GM19438 (cell line): ENCODE data around the gene MMD.
A peak's percentile ranks its signal among the peaks of the same experiment; 100 is the strongest.
"Not testable (repeated sequence)": the region's sequence is repeated elsewhere in the genome, so short reads cannot be mapped to it uniquely, and the experiment has no call there.

Experiments
- ATAC-seq: cut with Tn5 transposase; IDR thresholded peaks from one replicate; pipeline ENCODE4 v1.9.1; 2021; ENCODE audit warnings: low read depth; ENCODE audit not compliant: unreplicated experiment

MMD gene

DNA sequence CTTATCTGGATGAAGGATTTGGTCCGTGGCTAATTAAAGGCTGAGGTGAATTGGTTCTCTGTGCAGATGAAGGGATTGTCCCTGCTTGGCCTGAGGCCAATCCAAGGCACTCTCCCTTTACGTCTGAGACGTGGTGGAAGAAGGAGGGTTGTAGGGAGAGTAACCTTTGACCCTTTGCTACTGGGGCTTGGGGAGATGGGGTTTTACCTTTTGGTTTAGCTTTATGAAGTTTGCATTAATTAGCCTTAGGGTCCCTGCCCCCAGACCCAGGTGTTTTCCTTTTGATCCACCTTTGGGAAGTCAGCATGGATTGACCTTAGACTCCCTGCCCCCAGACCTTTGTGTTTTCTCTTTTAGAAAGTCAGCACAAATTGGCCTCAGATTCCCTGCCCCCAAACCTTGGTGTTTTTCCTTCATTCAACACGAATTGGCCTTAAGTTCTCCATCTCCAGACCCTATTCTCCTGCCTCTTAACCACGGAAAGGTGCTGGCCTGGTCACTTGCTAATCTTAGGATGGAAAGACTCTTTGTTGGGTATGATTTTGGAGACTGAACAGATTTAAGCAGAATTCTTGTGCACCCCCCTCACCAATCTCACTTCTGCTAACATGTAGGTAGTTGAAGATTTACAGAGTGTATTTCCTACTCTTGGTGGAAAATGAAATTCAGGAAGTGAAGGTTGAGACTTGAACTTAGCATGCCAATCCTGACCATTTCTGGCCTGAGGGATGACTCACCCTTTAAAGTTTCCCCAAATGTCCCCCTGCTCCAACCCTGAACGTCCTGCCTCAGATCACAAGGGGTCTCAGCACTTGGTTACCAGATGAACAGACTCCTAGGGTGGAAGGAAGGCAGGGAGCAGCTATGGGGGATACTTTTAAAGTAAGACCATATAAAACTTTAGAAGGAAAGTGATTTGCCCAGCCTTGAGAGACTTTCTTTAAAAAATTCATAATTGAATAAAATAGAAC, 23.1 kb upstream of the MMD start:
- ATAC-seq = peak; percentile 80

DNA sequence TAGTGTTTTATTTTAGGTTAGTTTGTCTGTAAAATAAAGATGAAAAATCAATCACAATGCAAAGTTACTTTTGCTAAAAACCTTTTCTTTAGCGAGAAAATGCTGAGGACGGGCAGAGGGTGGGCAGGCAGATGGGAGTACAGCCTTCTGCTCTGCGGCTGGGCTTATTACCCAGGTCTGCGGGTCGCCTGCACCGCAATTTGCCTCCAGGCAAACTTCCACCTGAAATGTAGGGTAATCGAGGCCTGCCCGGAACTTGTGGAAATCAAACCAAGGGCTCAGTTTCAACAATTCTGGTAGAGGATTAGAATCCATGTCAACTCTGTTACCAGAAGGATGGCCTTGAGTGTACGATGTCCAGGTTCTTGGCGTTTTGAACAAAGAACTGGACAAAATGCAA, 22.3 kb upstream of the MMD start:
- ATAC-seq = no peak

DNA sequence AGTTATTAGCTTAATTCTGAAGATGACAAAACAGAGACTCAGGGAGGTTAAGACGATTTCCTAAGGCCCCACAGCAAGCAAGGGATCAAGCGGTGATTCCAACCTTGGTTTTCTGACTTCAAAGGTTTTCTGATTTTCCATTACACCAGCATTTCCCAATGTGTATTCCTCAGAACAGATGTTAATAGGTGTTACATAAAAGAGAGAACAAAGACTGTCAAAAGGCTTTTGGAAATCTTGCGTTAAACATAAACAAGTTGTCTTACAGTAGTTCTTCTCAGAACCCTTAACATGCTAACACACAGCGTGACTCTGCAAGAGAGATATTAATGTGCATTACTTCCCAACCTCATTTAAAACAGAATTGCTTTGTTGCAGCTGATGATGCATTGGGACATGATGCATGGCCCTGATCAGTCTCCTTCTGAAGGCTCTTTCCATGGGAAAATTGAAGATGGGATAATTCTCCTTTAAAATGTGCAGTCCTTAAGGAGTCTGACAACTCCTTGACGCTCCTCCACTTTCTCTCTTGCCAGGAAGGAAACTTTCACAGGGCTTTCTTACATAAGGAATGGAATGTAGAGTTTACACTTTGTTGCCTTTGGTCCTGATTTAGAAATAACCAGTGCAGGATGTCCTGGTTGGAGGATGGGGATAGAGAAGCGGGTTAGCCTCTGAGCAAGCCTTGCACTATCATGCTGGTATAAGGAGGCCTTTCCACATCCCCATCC, 21.5 kb upstream of the MMD start:
- ATAC-seq = no peak

DNA sequence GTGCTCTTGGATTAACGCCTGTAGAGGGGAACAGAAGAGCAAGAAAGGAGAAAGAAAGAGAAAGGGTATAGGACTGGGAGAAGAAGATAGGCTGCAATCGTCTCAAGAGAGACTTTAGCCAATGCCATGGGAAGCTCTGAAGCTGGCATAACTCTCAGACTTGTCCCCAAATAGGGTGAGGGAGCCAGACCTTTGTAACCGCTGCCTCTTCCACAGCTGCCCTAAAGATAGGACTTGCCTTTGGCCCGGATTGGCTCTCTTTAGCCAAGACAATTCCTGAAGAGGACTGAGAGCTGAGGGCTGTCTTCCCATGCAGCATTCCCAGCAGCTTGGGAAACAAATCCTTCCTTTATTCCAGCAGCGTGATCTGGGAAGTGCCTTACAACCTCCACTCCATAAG, 20.8 kb upstream of the MMD start:
- ATAC-seq = no peak

DNA sequence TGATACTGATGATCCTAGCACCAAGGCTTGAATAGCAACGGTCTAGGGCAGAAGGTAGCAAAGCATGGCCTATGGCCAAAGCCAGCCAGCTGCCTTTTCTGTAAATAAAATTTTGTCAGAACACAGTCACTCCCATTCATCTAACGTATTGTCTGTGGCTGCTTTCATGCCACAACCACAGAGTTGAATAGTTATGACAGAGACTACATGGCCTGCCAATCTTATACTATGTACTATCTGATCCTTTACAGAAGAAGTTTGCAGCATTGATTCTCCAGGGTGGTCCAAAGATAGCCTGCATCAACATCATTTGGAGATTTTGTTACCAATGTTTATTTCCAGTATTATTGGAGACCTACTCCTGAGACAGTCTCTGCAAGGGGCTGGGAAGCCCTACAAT, 19.9 kb upstream of the MMD start:
- ATAC-seq = no peak

DNA sequence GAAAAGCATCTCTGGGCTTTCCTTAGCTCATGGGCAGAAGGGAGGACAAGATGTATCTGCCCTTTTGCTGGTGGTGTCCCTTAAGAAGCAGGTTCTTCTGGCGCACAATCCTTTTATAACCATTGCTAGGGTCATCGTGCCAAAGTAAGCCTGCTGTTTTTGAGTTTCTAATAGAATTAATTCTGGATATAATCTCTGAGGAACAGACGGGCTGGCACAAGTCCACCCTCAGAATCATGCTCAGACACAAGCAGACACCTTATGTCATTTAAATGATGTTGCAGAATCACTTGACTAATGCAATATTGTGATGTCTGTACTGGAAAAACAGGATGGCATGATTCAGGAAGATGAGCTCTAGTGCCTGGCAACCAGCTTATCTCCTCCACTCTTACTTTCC, 18.8 kb upstream of the MMD start:
- no peak for ATAC-seq

DNA sequence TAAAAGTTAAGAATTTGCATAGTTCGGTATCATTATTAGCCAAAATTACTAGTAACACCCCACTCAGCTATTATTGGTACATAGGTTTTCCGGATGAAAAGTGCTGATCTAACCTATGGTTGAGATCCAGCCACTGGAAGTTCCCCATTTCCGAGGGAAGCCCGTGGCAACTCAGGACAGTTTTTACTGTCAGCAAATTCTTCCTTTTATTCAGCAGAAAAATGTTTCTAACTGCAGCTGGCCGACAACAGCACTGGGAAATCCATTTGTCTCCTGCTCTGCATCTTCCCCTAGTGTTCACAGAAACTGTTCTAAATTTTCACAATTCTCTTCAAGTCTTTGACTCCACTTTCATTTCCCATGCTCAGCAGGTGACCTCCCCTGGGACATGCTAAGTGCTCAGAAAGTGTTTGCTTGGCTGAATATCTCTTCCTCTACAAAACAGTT, 15.5 kb upstream of the MMD start:
- peak; percentile 74 for ATAC-seq

DNA sequence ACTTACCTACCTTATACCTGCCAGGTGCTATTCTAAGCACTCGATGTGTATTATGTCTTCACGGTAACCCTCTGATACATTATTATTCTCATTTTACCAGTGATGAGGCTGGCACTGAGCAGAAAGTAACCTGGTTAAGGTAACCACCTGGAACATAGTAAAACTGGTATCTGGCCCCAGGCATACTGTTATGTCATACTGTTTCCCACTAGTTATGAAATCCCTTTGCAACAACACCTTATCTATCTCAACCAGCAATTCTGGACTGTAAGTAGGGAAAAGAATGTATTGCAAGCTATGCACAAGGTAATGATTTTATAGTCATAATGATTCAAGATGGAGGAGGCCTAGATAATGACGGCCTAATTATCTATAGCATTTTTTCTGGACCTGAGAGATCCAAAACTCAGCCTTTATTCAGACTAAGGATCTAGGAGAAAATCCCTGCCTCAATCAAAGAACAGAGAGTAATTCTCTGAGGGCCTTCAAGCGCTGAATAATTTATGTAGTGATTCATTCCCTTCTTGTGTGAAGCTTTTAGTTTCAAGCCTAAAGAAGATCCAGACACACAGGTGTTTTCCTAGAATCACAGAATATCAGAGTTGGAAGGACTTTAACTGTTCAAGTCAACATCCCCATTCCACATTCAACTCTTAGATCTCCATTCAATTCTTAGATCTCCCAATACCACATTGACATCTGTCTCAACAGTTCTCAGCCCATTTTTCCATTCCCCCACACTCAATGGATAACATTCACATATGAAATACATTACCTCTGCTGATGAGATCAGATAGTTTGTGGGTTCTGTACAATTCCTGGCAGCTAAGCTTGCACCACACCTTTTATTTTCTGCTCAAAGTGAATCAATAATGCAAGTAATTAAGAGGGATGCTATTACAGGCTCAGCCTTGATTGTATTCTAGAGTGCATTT, 14.9 kb upstream of the MMD start:
- peak; percentile 14 for ATAC-seq

DNA sequence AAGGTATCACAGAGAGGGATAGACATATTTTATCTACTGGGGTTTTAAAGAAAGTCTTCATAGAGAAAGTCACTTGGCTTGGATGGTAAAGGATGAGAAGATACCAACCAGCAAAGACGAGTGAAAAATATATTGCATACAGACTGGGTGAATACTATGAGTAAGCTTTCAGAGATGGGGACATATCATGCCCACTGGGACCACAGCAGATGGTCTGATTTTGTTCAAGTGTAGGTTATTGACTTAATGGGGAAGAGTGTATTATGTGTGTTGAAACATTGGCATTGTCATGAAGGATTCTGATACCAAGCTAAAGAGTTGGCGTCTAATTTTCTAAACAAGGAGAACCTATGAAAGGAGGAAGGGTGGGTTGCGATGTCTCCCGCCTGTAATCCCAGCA, 13.8 kb upstream of the MMD start:
- ATAC-seq = no peak

DNA sequence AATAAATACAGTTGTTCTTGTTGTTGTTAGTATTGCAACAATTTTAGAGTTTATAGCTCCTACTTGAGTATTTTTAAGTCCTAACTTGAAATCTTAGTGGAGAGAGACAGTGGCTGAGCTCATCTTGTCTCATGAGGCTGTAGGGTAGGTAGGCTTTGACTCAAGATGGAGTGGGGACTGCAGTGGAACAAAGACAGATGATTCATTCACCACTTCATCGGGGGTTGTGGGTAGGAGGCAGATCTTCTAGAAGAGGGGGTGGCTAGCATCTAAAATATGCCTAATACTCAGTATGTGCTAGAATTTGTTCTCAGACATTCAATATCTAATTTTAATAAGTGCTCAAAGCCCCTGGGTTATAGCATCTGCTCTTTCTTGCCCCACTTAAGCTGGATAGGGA, 13.1 kb upstream of the MMD start:
- no peak for ATAC-seq

DNA sequence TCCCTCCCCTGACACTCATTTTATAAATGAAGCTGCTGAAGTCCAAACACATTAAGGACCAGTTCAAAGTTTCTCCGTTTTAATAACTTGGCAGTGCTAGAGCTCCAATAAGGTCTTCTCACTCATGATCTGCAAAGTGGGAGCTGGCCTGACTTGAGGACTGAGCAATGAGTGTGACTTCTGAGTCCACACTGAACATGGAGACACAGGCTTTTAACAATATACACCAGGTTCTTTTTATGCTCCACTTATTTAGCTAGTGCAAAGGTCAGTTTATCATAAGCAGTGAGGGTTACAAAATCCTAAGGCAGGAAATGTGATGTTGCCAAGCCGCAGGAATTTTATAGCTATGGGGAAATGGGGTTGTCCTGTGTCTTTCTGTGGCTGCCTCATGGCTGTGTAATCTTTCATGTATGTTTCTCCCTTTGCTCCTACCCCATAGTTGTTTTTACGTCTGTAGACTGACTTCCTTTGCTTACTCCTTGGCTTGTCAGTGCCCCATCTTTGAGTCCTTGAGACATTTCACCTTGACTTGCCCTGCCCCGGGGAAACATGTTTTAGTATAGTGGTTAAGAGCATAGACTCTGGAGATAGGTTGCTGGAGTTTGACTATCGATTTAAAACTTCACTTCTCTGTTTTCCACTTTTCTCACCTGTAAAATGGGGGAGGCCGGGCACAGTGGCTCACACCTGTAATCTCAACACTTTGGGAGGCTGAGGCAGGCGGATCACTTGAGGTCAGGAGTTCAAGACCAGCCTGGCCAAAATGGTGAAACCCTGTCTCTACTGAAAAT, 12.2 kb upstream of the MMD start:
- ATAC-seq = no peak

DNA sequence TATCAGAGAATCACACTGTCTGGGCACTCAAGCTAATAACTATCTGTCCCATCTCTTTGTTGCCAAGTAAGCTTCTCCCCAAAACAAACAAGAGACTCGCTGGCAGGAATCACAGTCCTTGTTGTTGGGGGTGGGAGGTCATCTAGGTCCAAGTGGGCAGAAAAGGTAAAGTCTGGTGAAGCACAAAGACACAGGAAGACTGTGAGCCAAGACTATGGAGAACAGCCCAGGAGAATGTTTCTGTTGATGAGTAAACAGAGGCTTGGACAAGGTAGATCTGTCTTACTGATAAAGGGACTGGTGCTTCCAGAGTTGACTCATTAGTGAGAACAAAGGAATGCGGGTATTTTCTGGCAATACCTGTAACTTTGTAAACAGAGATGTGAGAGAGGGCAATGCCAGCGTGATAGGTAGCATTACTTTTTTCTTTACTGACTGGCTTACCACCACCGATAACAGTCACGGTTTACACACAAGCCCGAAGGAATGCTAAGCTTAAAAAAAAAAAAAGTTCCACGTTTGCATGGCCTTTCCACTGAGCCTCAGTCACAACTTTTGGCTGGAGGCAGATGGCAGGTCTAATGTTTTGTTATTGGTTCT, 11.5 kb upstream of the MMD start:
- no peak for ATAC-seq

DNA sequence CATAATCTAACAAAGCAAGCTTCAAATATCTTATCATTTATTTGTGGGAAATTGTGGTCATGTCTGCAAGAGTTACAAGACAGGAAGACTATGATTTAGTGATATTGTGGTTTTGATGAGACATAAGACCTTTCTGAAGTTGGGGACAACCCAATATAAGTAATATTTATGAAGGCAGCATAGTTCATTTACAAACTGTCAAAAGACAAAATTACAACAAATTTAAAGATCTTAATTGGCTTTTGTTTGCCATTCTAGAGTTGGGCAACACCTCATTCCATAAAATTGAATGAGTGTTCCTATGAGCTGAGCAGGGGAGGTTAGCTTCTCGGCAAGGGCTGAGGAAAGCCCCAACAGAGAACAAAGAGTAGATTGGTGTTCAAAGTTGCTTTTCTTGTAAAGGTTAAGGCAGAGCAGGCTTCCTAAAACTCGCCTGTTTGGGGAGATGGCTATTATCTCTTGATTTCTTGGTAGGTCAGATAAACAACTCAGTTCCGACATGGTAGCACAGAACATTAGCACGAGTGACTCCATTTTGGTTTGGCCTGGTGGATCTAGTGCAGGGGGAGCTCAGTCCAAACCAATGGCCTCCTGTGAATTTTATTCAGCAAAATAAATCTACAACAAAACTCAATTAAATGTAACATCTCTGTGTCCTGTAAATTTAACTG, 10.9 kb upstream of the MMD start:
- ATAC-seq = no peak

DNA sequence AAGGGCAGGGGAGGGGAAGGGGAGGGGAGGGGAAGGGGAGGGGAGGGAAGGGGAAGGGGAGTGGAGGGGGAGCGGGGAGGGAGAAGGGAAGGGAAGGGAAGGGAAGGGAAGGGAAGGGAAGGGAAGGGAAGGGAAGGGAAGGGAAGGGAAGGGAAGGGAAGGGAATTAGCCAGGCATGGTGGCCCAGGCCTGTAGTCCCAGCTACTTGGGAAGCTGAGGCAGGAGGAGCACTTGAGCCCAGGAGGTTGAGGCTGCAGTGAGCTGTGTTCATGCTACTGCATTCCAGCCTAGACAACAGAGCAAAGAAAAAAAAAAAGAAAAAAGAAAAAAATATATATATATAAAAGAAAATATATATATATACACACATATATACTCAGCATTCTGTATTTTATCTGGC, 10.3 kb upstream of the MMD start:
- not testable (repeated sequence) for ATAC-seq

DNA sequence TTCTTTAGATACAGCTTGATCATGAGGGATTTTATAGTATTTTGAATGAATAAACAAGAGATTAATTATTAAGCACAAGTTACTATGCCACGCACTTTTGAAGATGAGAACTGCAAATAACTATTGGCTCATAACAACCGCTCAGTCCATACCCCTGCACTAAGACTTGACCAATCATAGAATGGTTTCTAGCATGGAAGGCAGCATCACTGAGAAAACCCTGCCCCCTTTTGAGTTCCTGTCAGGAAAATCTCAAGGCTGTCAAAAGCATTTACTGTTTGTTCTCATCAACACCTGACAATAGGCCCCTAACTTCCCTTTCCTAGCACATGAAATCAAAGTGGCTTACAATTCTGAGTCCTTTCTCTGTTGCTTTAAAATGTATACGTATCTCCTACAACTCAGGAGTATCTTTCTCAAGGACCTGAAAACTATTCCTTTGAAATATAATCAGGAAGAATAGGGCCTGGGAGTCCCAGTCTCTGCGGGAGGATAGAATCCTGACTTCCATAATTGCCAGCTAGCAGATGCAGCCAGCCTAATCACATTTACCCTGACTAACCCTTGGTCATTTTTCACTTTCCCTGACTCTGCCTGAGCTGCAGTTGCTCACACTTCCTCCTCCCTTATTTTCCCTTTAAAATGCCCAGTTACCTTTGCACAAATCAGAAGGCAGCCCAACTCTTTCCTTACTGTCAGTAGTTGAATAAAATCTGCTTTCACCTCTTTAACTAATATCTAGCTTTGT, 9.1 kb upstream of the MMD start:
- no peak for ATAC-seq

DNA sequence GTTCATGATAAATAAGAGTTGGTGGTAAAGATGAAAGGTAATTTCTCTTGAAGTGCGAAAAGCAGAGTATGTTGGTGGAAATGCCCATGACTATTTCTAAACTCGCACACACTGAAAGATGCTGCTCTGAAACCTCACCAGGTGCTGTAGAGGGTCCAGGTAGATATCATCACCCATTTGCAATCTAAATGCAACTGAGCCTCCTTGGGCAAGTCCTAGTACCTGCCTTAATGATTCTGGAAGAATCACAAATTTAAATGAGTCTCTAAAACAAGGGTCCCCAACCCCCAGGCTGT, 5.9 kb upstream of the MMD start:
- no peak for ATAC-seq

DNA sequence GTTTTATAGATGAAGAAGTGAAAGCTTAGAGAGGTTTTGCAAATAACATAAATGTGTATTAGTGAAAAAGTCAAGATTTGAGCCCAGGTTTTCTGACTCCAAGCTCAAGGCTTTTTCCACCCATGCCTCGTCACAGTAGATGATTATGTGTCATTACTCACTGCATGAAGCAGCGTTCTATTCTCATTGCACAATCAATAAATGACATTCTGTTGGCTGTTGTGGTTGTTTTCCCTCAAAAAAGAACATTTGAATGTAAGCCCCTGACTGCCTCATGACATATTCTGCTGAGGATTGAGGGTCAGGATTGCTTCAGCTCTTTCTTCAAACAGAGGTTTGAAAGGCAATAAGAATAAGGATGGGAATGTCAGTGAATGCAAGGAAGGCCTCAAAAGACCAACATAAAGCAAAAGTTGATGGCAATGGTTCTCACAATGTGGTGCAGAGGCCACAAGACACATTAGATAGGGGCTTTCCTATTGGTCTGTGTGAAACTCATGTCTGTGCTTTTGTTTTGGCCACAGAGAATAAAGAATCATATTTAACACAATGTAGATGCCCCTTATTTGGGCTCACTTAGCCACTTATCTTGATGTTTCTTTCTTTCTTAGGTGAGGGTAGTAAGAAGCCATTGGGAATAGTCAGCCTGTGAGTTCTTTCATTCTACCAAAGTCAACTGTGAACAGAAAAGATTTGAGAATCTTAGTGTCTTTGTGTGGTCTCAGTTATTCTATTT, 5.4 kb upstream of the MMD start:
- no peak for ATAC-seq
